HS-27A (cell line): ENCODE results near the gene ADAMTS17.

ENCODE experiments used
- DNase-seq: peaks from one replicate; pipeline ENCODE4 v3.0.0-alpha.2; 2012; ENCODE audit warnings: low read depth, missing footprints

The ADAMTS17 gene

DNA sequence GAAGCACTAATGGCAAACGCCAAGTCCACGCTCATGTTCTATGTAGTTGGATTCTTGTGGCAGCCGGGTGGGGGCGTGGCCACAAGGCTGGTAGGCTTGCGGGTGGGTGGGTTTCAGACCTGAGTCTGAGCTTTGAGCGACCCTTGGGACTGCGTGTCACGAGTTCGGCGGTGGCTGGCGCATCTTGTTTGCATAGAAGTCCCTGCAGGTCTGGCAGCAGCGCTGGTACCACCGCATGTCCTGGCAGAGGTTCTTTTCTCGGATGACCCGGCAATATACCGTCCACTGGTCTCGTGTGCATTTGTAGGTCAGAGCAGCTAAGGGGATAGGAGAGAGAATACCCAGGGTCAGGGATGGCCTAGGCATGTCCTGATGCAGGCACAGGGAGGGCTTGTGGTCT lies 367.5 kb downstream of the ADAMTS17 start:
- no peak for DNase-seq

DNA sequence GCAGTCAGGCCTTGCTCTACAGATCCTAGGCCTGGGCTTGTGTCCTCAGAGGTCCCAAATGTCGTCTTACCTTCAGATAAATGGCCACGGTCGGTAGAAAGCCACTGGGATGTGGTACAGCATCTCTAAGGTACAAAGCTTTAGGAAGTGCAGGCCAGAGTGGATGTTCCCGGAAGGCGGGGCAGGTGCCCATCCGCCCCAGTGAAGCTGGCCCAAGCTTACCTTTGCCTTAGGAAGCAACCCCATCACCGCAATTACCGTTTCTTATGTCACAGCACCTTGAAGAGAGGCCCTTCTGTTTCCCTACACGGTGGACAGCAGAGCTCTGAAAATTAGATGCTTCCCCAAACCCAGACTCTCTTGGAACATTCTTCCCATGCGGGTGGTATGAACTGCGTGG lies 368.4 kb downstream of the ADAMTS17 start:
- no peak for DNase-seq

- DNase-seq, result no peak
These were observed 370.8 kb downstream of the ADAMTS17 start for GRCh38 chr15:99970891-99971430.

GRCh38 chr15:99969261-99969920 lies 372.4 kb downstream of the ADAMTS17 start:
- DNase-seq, result no peak

DNA sequence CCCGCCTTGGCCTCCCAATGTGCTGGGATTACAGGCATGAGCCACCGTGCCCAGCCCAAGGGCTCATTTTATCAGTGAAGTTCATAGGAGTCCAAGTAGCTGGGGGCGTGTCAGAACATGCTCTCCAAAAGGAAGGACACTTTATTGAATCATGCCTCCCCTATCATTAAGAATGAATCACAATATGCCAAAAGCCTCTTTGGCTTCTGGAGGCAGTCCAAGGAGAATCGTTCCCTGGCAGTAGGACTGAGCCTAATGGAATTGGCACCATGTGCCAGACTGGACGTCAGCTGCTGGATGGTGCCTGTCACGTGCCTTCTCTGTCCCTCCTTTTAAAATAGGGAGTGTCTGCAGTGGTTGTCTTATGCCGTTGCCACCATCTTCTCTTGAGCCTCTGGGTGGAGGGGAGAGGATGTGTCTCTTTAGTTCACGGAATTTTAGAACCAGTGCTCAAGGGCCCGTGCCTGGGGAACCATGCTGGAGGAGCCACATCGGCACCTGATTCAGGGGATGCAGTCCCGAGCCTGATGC lies 373.9 kb downstream of the ADAMTS17 start:
- DNase-seq, result no peak

- DNase-seq, result no peak
These were observed 375.0 kb downstream of the ADAMTS17 start for GRCh38 chr15:99966815-99967214.

DNA sequence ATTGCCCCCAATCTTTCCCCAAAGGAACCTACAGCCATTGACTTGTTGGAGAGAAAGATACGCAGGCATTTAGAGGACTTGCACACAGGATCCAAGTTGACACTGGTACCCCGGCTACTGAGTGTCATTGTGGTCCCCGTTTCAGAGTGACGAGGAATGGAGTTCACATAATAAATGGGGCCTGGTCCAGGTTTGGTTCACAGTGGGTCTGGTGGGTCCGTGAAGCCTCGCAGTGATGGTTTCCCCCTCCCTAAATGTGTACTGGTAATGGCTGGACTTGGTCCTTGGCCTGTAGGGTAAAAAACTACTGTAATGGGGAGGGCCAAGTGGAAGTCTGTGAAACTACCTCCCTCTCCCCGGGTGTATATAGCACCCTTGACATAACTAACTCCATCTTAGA lies 376.4 kb downstream of the ADAMTS17 start:
- DNase-seq, result no peak

GRCh38 chr15:99963976-99964375 lies 377.8 kb downstream of the ADAMTS17 start:
- DNase-seq, result no peak

DNA sequence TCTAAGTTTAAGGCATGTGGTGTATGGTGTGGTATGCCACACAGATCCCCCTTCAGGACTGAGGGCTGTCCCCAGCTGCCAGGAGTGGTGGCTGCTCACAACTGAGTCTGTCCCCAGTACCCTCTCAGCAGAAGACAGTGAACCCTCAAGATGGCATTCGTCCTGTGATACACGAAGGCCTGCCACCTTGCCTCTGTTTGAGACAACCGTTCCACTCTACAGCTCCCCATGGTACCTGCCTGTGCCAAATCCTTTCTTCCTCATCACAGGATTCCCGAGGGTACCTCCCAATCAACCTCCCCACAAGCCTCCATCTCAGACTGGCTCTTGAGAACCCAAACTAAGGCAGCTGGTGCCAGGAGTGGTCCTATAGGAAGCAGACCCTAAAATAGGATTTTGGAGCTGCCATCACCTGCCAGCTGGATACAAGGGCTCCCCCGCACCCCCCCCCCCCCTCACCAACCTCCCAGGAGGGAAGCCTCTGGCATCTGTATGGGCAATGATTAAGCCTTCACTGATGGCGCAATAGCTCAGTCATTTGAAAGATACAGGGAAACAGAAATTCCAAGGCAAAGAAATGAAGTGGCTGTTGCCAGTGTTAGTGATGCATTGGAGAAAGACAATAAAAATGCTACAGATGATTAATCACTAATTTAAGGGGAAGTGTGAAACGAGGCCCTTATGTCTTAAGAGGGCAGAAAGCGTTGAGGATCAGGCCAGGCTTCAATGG lies 378.5 kb downstream of the ADAMTS17 start:
- no peak for DNase-seq

DNA sequence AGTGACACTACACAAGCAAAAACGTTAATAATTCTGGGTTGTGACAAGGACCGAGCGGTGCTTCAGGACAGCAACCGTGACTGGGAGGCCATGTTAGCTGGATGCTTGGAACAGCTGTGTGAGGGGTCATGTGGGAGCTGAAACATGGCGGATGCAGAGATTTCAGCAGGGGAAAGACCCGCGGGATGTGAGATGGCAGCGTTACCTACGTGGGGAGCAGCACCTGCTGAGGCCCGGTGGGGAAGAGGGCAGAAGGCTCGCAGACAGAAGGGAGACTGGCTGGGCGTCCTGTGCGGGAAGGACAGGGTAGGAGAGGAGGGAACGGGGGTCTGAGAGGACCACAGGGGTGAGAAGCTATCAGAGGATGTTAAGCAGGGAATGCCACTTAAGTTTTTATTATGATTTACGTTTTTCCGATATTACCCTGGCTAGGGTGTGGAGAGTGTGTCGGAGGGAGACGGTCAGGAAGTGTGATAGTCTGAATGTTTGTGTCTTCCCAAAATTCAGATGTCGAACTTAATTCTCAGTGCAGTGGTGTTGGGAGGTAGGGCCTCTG lies 379.7 kb downstream of the ADAMTS17 start:
- DNase-seq, result no peak

DNA sequence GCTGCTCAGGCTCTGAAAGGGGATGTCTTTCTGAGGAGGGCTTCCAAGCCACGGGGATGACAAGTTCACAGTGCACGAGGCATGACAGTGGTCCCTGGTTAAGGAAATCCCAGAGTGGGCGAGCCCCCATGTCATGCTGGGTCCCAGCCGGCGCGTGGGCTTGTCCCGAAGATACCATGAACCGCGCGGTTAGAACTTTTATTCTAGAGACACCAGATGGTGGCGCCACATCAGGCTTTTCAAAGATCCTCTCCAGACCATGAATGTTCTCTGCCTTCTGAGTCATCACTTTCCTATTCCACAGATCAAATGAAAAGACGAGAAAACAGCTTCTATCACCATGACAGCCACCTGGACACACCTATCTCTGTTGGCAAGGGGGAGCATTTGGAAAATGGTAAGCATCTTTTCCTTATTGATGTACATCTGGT lies 380.7 kb downstream of the ADAMTS17 start:
- no peak for DNase-seq

DNA sequence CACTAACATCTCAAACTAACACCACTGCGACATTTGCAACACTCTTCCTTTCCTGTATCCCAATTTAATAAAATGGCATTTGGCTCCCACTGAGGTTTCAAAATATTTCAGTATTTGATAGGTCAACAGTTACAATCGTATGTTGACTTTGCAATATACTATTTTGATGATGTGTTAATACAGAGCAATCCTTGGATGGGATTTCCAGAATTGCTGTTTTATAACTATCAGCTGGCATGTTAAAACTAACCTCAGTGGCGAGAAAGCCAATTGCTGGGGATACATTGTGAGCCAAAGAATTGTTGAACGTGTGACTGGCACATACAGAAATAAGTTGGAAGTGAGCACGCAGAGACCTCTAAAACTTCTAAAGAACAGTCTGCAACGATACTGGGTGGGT lies 382.4 kb downstream of the ADAMTS17 start:
- DNase-seq, result no peak

DNA sequence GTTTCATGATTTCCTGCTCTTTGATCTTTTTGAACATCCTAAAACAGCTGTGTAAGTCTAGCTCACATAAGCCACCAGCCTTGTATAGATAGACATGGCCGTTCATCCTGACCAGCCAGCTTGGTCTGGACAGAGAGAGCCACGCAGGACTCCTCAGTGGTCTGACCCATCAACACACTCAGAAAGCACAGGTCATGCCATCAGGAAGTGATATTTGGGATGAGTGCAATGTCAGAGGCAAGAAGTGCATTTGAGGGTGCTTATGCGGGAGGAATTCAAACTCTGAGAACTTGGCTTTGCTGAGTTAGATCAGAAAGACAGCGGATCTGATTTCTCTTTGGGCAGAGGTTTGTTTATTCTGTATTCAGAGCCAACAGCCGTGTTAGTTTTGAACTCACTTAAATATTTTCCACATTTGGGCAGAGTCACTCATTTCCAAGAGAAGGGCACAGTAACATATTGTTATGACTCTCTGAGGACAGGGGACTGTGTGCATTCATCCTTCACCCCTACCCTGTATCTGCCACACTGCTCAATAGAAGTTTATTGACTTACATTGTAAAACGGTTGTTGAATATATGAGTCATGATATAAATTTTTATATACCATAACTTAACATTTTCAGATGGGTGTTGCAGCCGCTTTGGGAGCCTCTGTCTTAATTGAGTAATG lies 383.2 kb downstream of the ADAMTS17 start:
- DNase-seq, result no peak

GRCh38 chr15:99957642-99958013 lies 384.1 kb downstream of the ADAMTS17 start:
- no peak for DNase-seq

DNA sequence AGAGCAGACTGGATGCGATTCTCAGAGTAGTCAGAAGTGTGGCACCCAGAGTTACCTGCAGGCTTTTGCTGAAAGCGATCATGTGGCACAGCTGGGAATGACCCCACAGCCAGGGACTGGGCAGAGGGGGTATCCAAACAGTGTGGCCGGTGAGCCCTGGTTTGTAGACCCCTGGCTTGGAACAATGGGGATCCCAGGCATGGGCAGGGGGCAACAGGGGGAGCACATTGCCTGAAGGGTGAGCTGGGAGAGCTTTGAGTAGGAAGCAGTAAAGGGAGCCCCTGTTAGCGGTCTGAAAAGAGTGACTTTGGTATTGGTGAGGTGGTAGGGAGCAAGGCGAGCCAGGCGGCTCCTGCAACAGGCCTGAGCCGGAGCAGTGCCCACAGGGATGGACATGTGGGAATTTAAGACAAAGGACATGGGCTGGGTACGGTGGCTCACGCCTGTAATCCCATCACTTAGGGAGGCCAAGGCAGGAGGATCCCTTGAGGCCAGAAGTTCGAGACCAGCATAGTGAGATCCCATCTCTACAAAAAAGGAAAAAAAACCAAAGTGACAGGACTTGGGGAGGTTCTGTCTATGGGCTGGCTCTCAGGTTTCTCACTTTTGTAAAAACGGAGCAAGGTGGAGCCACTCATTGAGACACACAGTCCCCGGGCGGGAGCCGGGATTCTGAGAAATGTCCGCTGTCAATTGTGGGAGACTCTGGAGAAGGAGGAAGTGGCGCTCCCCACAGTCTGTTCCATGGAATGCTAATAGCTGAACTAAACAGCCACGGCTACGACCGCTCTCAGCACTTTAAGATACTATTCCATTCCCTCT lies 384.7 kb downstream of the ADAMTS17 start:
- no peak for DNase-seq

- DNase-seq, result no peak
These were observed 385.6 kb downstream of the ADAMTS17 start for GRCh38 chr15:99956022-99956775.

DNA sequence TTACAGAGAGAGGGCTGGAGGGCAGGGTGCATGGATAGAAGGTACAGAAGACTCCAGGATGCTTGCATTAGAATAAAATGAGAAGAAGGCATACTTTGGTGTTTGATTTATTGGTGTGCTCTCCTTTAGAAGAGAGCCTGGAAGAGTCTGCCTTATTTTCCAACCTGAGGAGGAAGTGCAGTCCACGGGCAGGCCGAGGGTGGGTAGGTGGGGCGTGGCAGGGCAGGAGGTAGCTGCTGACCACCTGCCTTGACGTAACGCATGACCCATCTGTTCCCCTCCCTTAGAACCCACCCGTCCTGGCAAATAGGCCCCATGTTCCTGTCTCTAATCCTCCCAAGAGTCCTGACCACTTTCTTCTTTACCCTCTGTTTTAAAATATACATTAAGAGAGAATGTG lies 386.2 kb downstream of the ADAMTS17 start:
- no peak for DNase-seq

- DNase-seq, result no peak
These were observed 386.6 kb downstream of the ADAMTS17 start for GRCh38 chr15:99955181-99955525.

DNA sequence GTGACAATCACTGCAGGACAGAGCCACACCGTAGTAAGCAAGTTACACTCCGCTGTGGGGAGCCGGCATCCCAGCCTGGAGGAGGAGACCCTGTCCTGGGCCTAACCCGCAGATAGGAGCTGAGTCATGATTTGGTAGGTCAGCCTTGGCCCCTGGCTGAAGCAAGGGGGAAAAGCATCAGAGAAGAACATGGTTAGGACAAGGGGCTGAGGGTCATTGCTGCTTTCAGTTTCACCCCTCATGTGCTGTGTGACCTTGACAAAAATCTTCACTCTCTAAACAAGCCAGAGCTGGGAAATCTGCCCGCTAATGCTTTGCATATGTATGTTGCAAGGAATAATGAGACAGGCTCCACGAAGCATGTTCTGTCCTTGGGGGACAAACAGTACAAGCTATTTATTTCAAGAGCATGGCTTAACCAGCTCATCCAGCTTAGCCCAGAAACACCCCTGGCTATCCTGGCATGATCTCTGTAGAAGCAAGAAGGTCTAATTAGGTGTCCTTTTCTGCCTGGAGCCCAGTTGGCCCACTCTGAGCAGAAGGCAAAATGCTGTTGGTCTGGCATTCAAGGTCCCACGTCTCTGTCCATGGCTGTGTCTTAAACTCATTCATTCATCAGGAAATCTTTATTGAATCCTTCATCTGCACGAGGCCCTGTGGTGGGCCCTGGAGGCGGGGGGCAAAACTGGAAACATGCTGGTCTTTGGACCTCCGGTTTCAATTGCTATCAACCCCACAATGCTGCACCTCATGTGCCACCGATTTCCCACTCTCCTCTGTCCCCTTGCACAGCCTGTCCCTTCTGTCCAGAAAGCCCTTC lies 387.2 kb downstream of the ADAMTS17 start:
- DNase-seq, result no peak

DNA sequence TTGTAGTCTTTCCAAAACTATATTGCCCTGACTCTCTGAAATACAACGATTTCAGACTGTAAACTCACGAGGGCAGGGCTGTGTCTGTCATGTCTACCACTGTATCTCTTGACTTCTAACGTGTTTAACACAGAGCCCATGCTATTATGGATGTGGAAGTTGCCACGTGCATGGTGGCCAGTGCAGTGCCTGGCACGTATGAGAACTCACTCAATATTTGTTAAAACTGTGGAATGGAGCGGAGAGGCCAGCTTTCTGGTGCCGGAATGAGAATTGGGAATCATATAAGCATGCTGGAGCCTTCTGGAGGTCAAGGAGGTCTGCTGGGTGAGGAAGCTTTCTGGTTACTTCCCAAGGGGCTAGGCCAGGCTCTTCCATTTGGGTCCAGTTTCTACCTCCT lies 387.9 kb downstream of the ADAMTS17 start:
- DNase-seq, result no peak
